ENCODE measurements around the gene ARHGAP29.
"Not testable (repeated sequence)": the region's sequence is repeated elsewhere in the genome, so short reads cannot be mapped to it uniquely, and the experiment has no call there.

ARHGAP29 gene

DNA sequence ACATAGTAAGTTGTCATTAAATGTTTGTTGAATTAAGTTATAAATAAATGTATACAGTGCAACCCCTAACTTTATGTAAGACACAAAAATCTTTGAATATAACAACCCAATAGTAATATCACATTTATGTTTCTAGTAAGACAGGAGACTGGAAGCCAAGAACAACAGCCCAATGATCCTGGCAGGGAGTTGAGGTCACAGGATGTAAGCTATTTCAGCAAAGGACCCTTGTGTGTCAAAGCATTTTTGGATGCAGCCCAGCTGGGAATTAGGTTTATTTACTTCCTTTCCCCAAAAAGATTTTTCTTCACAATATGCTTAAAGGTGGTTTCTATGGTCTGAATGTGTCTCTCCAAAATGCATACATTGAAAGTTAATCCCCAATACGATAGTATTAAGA lies 82.4 kb downstream of the ARHGAP29 start:
- no peaks in the 10 kb centered on the region for H4K20me1 ChIP-seq (ENCODE audit: insufficient read depth, low read length)
- H3K36me3 ChIP-seq (ENCODE audit: insufficient read depth, low read length), result no peaks in the 10 kb centered on the region
- ATAC-seq (ENCODE audit: insufficient read depth, low read depth), result no peak
- no peak for DNase-seq
- H3K27ac ChIP-seq (ENCODE audit: low read length), result no peak overlapping the region
- H3K27me3 ChIP-seq (ENCODE audit: insufficient read depth, low read length, poor library complexity), result no peaks in the 10 kb centered on the region
- no peaks in the 10 kb centered on the region for H3K4me1 ChIP-seq (ENCODE audit: insufficient read depth, low read length)
- H3K9ac ChIP-seq (ENCODE audit: low read depth, low read length), result no peak overlapping the region
- H3K4me2 ChIP-seq (ENCODE audit: insufficient read depth, low read length), result no peak overlapping the region
- TF ChIP-seq CTCF (IDR thresholded peaks at IDR 0.05; ENCODE audit: borderline replicate concordance, extremely low read depth, low read length, poor library complexity, severe bottlenecking), result no peak
- TF ChIP-seq EZH2 (IDR thresholded peaks at IDR 0.05; ENCODE audit: borderline replicate concordance, low read depth, low read length, severe bottlenecking), result no peak
- H3K79me2 ChIP-seq (ENCODE audit: insufficient read depth, low read length), result no peaks in the 10 kb centered on the region
- no peaks in the 10 kb centered on the region for H3K9me3 ChIP-seq (ENCODE audit: insufficient read depth, low read length, severe bottlenecking)
- H3K4me3 ChIP-seq (ENCODE audit: low read depth in 1 of 2, low read length in 2 of 2), result no peak overlapping the region
- no peak overlapping the region for H2AFZ ChIP-seq (ENCODE audit: low read depth, low read length)

GRCh38 chr1:94153133-94153532 lies 84.3 kb downstream of the ARHGAP29 start:
- Histone ChIP-seq H3K27ac (ENCODE audit: low read length) (no peak overlapping the region), H2AFZ (ENCODE audit: low read depth, low read length) (no peak overlapping the region)

DNA sequence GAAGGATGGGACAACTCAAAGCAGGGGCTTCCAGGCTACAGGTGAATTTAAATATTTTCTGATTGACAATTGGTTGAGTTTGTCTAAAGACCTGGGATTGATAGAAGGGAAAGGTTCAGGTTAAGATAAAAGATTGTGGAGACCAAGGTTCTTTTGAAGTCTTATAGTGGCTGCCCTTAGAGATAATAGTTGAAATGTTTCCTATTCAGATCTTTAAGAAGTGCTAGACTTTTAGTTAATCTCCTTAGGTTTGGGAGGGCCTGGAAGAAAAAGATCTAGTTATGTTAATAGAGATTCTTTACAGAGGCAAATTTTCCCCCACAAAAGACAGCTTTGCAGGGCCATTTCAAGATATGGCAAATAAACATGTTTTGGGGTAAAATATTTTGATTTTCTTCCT lies 88.2 kb downstream of the ARHGAP29 start:
- not testable (repeated sequence) for H3K4me3 ChIP-seq (ENCODE audit: low read depth in 1 of 2, low read length in 2 of 2); H3K36me3 ChIP-seq (ENCODE audit: insufficient read depth, low read length); DNase-seq; H3K4me2 ChIP-seq (ENCODE audit: insufficient read depth, low read length); ATAC-seq (ENCODE audit: insufficient read depth, low read depth); H3K9me3 ChIP-seq (ENCODE audit: insufficient read depth, low read length, severe bottlenecking); H3K9ac ChIP-seq (ENCODE audit: low read depth, low read length); H2AFZ ChIP-seq (ENCODE audit: low read depth, low read length); H4K20me1 ChIP-seq (ENCODE audit: insufficient read depth, low read length); H3K4me1 ChIP-seq (ENCODE audit: insufficient read depth, low read length); H3K27me3 ChIP-seq (ENCODE audit: insufficient read depth, low read length, poor library complexity); H3K79me2 ChIP-seq (ENCODE audit: insufficient read depth, low read length); H3K27ac ChIP-seq (ENCODE audit: low read length)

More at GRCh38 chr1:94153133-94153532, 84.3 kb downstream of the ARHGAP29 start:
- Histone ChIP-seq H3K4me1 (ENCODE audit: insufficient read depth, low read length) (no peaks in the 10 kb centered on the region), H3K36me3 (ENCODE audit: insufficient read depth, low read length) (no peaks in the 10 kb centered on the region), H3K79me2 (ENCODE audit: insufficient read depth, low read length) (no peaks in the 10 kb centered on the region), H3K4me2 (ENCODE audit: insufficient read depth, low read length) (no peak overlapping the region), H4K20me1 (ENCODE audit: insufficient read depth, low read length) (no peaks in the 10 kb centered on the region), H3K4me3 (ENCODE audit: low read depth in 1 of 2, low read length in 2 of 2) (no peak overlapping the region), H3K9me3 (ENCODE audit: insufficient read depth, low read length, severe bottlenecking) (no peaks in the 10 kb centered on the region), H3K27me3 (ENCODE audit: insufficient read depth, low read length, poor library complexity) (no peaks in the 10 kb centered on the region), H3K9ac (ENCODE audit: low read depth, low read length) (no peak overlapping the region)
- TF ChIP-seq CTCF (IDR thresholded peaks at IDR 0.05; ENCODE audit: borderline replicate concordance, extremely low read depth, low read length, poor library complexity, severe bottlenecking) (no peak), EZH2 (IDR thresholded peaks at IDR 0.05; ENCODE audit: borderline replicate concordance, low read depth, low read length, severe bottlenecking) (no peak)
- DNase-seq (no peak), ATAC-seq (ENCODE audit: insufficient read depth, low read depth) (no peak)

GRCh38 chr1:94146273-94146672 lies 91.1 kb downstream of the ARHGAP29 start:
- no peak overlapping the region for H3K4me2 ChIP-seq (ENCODE audit: insufficient read depth, low read length)
- no peaks in the 10 kb centered on the region for H3K4me1 ChIP-seq (ENCODE audit: insufficient read depth, low read length)
- H3K27ac ChIP-seq (ENCODE audit: low read length), result no peak overlapping the region
- no peak overlapping the region for H3K9ac ChIP-seq (ENCODE audit: low read depth, low read length)
- H3K4me3 ChIP-seq (ENCODE audit: low read depth in 1 of 2, low read length in 2 of 2), result no peak overlapping the region
- no peaks in the 10 kb centered on the region for H4K20me1 ChIP-seq (ENCODE audit: insufficient read depth, low read length)
- no peaks in the 10 kb centered on the region for H3K36me3 ChIP-seq (ENCODE audit: insufficient read depth, low read length)
- H3K9me3 ChIP-seq (ENCODE audit: insufficient read depth, low read length, severe bottlenecking), result no peaks in the 10 kb centered on the region
- ATAC-seq (ENCODE audit: insufficient read depth, low read depth) (no peak), DNase-seq (no peak)
- H3K27me3 ChIP-seq (ENCODE audit: insufficient read depth, low read length, poor library complexity), result no peaks in the 10 kb centered on the region
- TF ChIP-seq EZH2 (IDR thresholded peaks at IDR 0.05; ENCODE audit: borderline replicate concordance, low read depth, low read length, severe bottlenecking), result no peak
- no peak for TF ChIP-seq CTCF (IDR thresholded peaks at IDR 0.05; ENCODE audit: borderline replicate concordance, extremely low read depth, low read length, poor library complexity, severe bottlenecking)
- H3K79me2 ChIP-seq (ENCODE audit: insufficient read depth, low read length), result no peaks in the 10 kb centered on the region
- no peak overlapping the region for H2AFZ ChIP-seq (ENCODE audit: low read depth, low read length)

All from DND-41 (cell line).